HG02759 (cell line): ENCODE measurements around the gene PLSCR3.

Experiments used
- ATAC-seq: cut with Tn5 transposase; IDR thresholded peaks from one replicate; pipeline ENCODE4 v1.9.1; 2021; ENCODE audit warnings: mild to moderate bottlenecking, moderate library complexity; ENCODE audit not compliant: unreplicated experiment

Gene PLSCR3

GRCh38 chr17:7394452-7395191 lies at the start of gene PLSCR3:
Gene PLSCR3 (minus strand): TSS chr17:7394525. CDS start chr17:7394110, 415 bp downstream.
- peak; percentile 82 for ATAC-seq

GRCh38 chr17:7443499-7444485 lies 49.5 kb upstream of the PLSCR3 start:
- no peak for ATAC-seq

- no peak for ATAC-seq
These were observed 47.8 kb upstream of the PLSCR3 start for GRCh38 chr17:7442142-7442541.

GRCh38 chr17:7441266-7441665 lies 46.9 kb upstream of the PLSCR3 start:
- ATAC-seq, result no peak

GRCh38 chr17:7440834-7441195 lies 46.5 kb upstream of the PLSCR3 start:
- no peak for ATAC-seq

- no peak for ATAC-seq
These were observed 45.9 kb upstream of the PLSCR3 start for GRCh38 chr17:7440113-7440833.

GRCh38 chr17:7439462-7440112 lies 45.3 kb upstream of the PLSCR3 start, which contains the start of gene FGF11:
Gene FGF11 (plus strand): TSS chr17:7439512. CDS start chr17:7439621, 109 bp downstream.
- ATAC-seq, result no peak

- no peak for ATAC-seq
These were observed 44.5 kb upstream of the PLSCR3 start for GRCh38 chr17:7438656-7439460.

- no peak for ATAC-seq
These were observed 43.8 kb upstream of the PLSCR3 start for GRCh38 chr17:7437950-7438614.

- no peak for ATAC-seq
These were observed 43.1 kb upstream of the PLSCR3 start for GRCh38 chr17:7437369-7437863.

GRCh38 chr17:7436556-7437368 lies 42.4 kb upstream of the PLSCR3 start:
- peak; percentile 43 for ATAC-seq

- ATAC-seq, result peak; percentile 22
These were observed 41.6 kb upstream of the PLSCR3 start for GRCh38 chr17:7435676-7436555.

GRCh38 chr17:7432296-7432695 lies 38.0 kb upstream of the PLSCR3 start:
- ATAC-seq, result no peak

- ATAC-seq, result no peak
These were observed 36.9 kb upstream of the PLSCR3 start for GRCh38 chr17:7431231-7431630.

- no peak for ATAC-seq
These were observed 35.4 kb upstream of the PLSCR3 start for GRCh38 chr17:7429722-7430121.

- ATAC-seq, result no peak
These were observed 34.2 kb upstream of the PLSCR3 start, which contains the start of gene SPEM3 for GRCh38 chr17:7428557-7428956. Gene SPEM3 (plus strand): TSS chr17:7428857. CDS start chr17:7428903, 46 bp downstream.

GRCh38 chr17:7427549-7427948 lies 33.2 kb upstream of the PLSCR3 start:
- no peak for ATAC-seq
